Progenitor cell of endocrine pancreas (in vitro differentiated cells): ENCODE measurements around the gene FLNC. TPM values are rescaled to one million over a fixed set of nuclear protein-coding genes. Genes with fewer than 3 reads are reported as not detected.

ENCODE experiments used
- DNase-seq: peaks from one replicate; pipeline ENCODE4 v3.0.0; 2021; ENCODE audit warnings: low spot score; ENCODE audit not compliant: unreplicated experiment
- H3K27ac Mint-ChIP-seq: 2 replicates; pipeline ENCODE4 v1.8.0; 2021; ENCODE audit warnings: mild to moderate bottlenecking, moderate library complexity, mixed read lengths
- H3K27me3 Mint-ChIP-seq: 2 replicates; pipeline ENCODE4 v1.8.0; 2021; ENCODE audit warnings: mixed read lengths
- H3K36me3 Mint-ChIP-seq: 2 replicates; pipeline ENCODE4 v1.8.0; 2022; ENCODE audit warnings: mixed read lengths; ENCODE audit not compliant: insufficient read depth
- H3K4me1 Mint-ChIP-seq: 2 replicates; pipeline ENCODE4 v1.8.0; 2021; ENCODE audit warnings: low read depth, mixed read lengths
- H3K4me3 Mint-ChIP-seq: 2 replicates; pipeline ENCODE4 v1.8.0; 2021; ENCODE audit warnings: low read depth, mild to moderate bottlenecking, moderate library complexity, mixed read lengths
- H3K9me3 Mint-ChIP-seq: 2 replicates; pipeline ENCODE4 v1.8.0; 2021; ENCODE audit warnings: low read depth, mixed read lengths
- total RNA-seq: library from RNA; stranded (reverse); gene quantifications from 2 replicates; pipeline ENCODE4 v1.2.1, GENCODE V29; 2021
- TF ChIP-seq, protein P1 (sequence below): fragments of 200-600 bp; sonication (generic); IDR thresholded peaks from one replicate; pipeline ENCODE4 v1.5.0; 2021; ENCODE audit warnings: antibody characterized with exemption, mild to moderate bottlenecking; ENCODE audit not compliant: unreplicated experiment

FLNC gene
- total RNA-seq, 1 donor from 2014 or later: 6.9 TPM

DNA sequence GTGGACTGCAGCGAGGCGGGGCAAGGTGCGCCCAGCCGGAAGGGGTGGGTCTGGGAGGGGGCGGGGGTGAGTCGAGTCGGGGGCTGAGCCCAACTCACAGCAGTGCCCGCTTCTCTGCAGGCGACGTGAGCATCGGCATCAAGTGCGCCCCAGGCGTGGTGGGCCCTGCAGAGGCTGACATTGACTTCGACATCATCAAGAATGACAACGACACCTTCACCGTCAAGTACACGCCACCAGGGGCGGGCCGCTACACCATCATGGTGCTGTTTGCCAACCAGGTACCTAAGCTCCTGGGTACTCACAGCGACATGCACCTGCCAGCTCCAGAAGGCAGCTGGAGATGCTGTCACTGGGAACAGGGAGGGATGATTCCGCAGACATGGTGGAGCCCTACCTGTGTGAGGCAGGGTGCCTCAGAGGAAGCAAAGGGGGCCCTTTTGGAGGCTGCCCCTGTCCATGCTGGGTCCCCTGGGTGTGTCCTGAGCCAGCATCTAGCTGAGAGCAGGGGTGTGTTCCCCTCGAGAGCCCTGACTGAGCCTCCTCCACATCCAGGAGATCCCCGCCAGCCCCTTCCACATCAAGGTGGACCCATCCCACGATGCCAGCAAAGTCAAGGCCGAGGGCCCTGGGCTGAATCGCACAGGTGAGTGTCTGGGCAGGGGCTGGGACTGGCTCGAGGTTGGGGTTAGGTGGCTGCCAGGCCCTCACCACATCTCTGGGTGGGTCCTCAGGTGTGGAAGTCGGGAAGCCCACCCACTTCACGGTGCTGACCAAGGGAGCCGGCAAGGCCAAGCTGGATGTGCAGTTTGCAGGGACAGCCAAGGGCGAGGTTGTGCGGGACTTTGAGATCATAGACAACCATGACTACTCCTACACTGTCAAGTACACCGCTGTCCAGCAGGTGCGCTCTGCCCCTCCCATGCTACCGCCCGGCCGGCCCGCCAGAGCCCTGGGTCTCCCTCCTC is 12.8 kb downstream of the FLNC start:
- no peaks in the 10 kb centered on the region for H3K4me1 Mint-ChIP-seq
- no peaks in the 10 kb centered on the region for H3K9me3 Mint-ChIP-seq
- DNase-seq: no peak
- no peaks in the 10 kb centered on the region for H3K36me3 Mint-ChIP-seq
- no peak overlapping the region for H3K4me3 Mint-ChIP-seq
- no peak overlapping the region for H3K27ac Mint-ChIP-seq
- TF ChIP-seq, protein P1, sequence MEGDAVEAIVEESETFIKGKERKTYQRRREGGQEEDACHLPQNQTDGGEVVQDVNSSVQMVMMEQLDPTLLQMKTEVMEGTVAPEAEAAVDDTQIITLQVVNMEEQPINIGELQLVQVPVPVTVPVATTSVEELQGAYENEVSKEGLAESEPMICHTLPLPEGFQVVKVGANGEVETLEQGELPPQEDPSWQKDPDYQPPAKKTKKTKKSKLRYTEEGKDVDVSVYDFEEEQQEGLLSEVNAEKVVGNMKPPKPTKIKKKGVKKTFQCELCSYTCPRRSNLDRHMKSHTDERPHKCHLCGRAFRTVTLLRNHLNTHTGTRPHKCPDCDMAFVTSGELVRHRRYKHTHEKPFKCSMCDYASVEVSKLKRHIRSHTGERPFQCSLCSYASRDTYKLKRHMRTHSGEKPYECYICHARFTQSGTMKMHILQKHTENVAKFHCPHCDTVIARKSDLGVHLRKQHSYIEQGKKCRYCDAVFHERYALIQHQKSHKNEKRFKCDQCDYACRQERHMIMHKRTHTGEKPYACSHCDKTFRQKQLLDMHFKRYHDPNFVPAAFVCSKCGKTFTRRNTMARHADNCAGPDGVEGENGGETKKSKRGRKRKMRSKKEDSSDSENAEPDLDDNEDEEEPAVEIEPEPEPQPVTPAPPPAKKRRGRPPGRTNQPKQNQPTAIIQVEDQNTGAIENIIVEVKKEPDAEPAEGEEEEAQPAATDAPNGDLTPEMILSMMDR: no peak
- no peaks in the 10 kb centered on the region for H3K27me3 Mint-ChIP-seq

DNA sequence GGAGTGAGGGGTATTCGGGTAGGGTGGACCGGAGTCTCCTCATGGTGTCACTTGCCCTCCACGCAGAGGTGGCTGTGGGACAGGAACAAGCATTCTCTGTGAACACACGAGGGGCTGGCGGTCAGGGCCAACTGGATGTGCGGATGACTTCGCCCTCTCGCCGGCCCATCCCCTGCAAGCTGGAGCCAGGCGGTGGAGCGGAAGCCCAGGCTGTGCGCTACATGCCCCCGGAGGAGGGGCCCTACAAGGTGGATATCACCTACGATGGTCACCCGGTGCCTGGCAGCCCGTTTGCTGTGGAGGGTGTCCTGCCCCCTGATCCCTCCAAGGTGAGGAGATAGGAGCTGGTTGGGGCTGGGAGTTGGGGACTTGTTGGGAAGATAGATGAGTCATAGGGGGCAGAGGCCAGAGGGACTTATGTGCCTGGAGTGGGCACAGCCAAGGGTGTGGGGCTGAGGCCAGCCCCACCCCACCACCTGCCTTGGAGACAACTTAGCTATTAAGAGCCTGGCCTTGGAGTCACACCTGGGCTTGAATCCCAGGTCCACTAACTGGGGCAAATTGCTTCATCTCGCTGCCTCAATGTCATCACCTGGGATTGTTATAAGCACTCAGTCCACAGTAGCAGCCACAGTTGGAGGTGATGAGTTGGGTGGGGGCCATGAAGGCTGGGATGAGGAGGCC is 13.9 kb downstream of the FLNC start:
- Mint-ChIP-seq H3K9me3 (no peaks in the 10 kb centered on the region), H3K4me3 (no peak overlapping the region), H3K4me1 (no peaks in the 10 kb centered on the region), H3K36me3 (no peaks in the 10 kb centered on the region), H3K27me3 (no peaks in the 10 kb centered on the region), H3K27ac (no peak overlapping the region)
- no peak for DNase-seq
- TF ChIP-seq, protein P1: no peak

DNA sequence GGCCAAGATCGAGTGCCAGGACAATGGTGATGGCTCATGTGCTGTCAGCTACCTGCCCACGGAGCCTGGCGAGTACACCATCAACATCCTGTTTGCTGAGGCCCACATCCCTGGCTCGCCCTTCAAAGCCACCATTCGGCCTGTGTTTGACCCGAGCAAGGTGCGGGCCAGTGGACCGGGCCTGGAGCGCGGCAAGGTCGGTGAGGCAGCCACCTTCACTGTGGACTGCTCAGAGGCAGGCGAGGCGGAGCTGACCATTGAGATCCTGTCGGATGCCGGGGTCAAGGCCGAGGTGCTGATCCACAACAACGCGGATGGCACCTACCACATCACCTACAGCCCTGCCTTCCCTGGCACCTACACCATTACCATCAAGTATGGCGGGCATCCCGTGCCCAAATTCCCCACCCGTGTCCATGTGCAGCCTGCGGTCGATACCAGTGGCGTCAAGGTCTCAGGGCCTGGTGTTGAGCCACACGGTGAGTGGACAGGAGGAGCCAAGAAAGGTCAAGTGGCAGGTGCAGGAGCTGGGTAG is 14.6 kb downstream of the FLNC start:
- no peaks in the 10 kb centered on the region for H3K9me3 Mint-ChIP-seq
- H3K4me3 Mint-ChIP-seq: no peak overlapping the region
- no peaks in the 10 kb centered on the region for H3K36me3 Mint-ChIP-seq
- H3K27ac Mint-ChIP-seq: no peak overlapping the region
- DNase-seq: no peak
- H3K4me1 Mint-ChIP-seq: no peaks in the 10 kb centered on the region
- TF ChIP-seq, protein P1: no peak
- no peaks in the 10 kb centered on the region for H3K27me3 Mint-ChIP-seq

DNA sequence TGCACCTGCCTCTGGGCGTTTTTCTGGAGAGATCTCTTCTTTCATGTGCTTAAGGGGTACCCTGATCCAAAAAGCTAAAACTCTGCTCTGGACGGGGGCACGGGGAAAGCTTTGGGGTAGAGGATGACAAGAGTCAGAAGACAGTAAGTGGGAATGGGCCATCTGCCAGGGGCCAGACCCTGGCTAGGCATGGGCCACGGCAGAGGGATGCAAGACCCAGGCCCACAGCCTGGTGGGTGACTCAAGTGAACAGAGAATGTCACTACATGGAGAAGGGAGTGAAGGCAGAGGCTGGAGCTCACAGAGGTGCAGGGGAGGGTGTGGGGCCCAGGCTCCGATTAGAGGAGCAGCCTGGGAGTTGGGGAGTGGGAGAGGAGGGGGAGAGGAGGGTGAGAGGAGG is 15.3 kb downstream of the FLNC start:
- TF ChIP-seq, protein P1: no peak
- no peak overlapping the region for H3K4me3 Mint-ChIP-seq
- H3K27me3 Mint-ChIP-seq: peaks cover 2% of the 10 kb centered on the region
- no peak overlapping the region for H3K27ac Mint-ChIP-seq
- H3K4me1 Mint-ChIP-seq: no peaks in the 10 kb centered on the region
- no peak for DNase-seq
- no peaks in the 10 kb centered on the region for H3K9me3 Mint-ChIP-seq
- no peaks in the 10 kb centered on the region for H3K36me3 Mint-ChIP-seq

DNA sequence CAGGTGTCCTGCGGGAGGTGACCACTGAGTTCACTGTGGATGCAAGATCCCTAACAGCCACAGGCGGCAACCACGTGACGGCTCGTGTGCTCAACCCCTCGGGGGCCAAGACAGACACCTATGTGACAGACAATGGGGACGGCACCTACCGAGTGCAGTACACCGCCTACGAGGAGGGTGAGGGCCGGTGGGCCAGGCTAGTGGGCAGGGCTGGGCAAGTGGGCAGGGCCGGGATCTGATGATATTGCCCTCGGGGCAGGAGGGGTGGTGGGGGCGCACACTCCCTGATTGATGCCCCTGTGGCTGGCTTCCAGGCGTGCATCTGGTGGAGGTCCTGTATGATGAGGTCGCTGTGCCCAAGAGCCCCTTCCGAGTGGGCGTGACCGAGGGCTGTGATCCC is 15.8 kb downstream of the FLNC start:
- H3K4me1 Mint-ChIP-seq: no peaks in the 10 kb centered on the region
- TF ChIP-seq, protein P1: no peak
- DNase-seq: no peak
- H3K27ac Mint-ChIP-seq: no peak overlapping the region
- H3K4me3 Mint-ChIP-seq: no peak overlapping the region
- H3K36me3 Mint-ChIP-seq: no peaks in the 10 kb centered on the region
- no peaks in the 10 kb centered on the region for H3K9me3 Mint-ChIP-seq
- H3K27me3 Mint-ChIP-seq: peaks cover 2% of the 10 kb centered on the region
